HepG2 (cell line): ENCODE data around the gene UBE2O. TPM values are rescaled to one million over a fixed set of nuclear protein-coding genes. Genes with fewer than 3 reads are reported as not detected.
A peak's percentile ranks its signal among the peaks of the same experiment; 100 is the strongest.

ENCODE experiments used
- ETV5 ChIP-seq: IDR thresholded peaks from 2 replicates; pipeline ENCODE4 v1.6.1; 2018; ENCODE audit warnings: missing biosample characterization, missing genetic modification reagents, inconsistent platforms, borderline replicate concordance
- FIP1L1 ChIP-seq: fragments of 200-400 bp; formaldehyde crosslinking; IDR thresholded peaks from 2 replicates; pipeline ENCODE4 v1.6.1; 2018; ENCODE audit warnings: low read depth, mild to moderate bottlenecking, low read length, moderate library complexity, borderline replicate concordance; ENCODE audit not compliant: insufficient read depth
- HNF1A ChIP-seq, 2 experiments: sonication (generic) in 1 of 2; formaldehyde crosslinking in 1 of 2; IDR thresholded peaks; 2 replicates each; pipeline versions ENCODE4 v1.4.0 to v1.6.1; 2016 to 2020; ENCODE audit warnings: borderline replicate concordance in 1 of 2, low read depth in 1 of 2, mild to moderate bottlenecking in 1 of 2, missing genetic modification reagents in 1 of 2
- NONO ChIP-seq, 2 experiments: fragments of 450-650 bp in 1 of 2; sonication (generic) in 1 of 2; formaldehyde crosslinking in 1 of 2; IDR thresholded peaks in 1 of 2; conservative IDR thresholded peaks in 1 of 2; 2 replicates each; pipeline versions ENCODE4 v1.6.1 to v1.8.0; 2017 to 2022; ENCODE audit warnings: mild to moderate bottlenecking in 1 of 2, missing genetic modification reagents in 1 of 2, moderate library complexity in 1 of 2
- PAXIP1 ChIP-seq: sonication (generic); formaldehyde crosslinking; conservative IDR thresholded peaks from 2 replicates; pipeline ENCODE4 v1.4.0; 2020; ENCODE audit warnings: mild to moderate bottlenecking, missing genetic modification reagents, moderate library complexity
- REST ChIP-seq, 2 experiments: IDR thresholded peaks; 2 replicates each; pipeline ENCODE4 v1.6.1; 2011 to 2012; ENCODE audit warnings: low read length in 2 of 2, borderline replicate concordance in 1 of 2, low read depth in 1 of 2, mild to moderate bottlenecking in 1 of 2, moderate library complexity in 1 of 2
- RORA ChIP-seq: sonication (generic); formaldehyde crosslinking; IDR thresholded peaks from 2 replicates; pipeline ENCODE4 v1.5.0; 2020; ENCODE audit warnings: mild to moderate bottlenecking, missing genetic modification reagents, moderate library complexity
- ZBTB33 ChIP-seq: sonication (generic); formaldehyde crosslinking; IDR thresholded peaks from 2 replicates; pipeline ENCODE4 v1.4.0; 2020; ENCODE audit warnings: missing genetic modification reagents
- ZMYM3 ChIP-seq: sonication (generic); formaldehyde crosslinking; IDR thresholded peaks from 2 replicates; pipeline ENCODE4 v1.5.1; 2020; ENCODE audit warnings: mild to moderate bottlenecking, missing genetic modification reagents
- ZNF224 ChIP-seq: sonication (generic); formaldehyde crosslinking; IDR thresholded peaks from 2 replicates; pipeline ENCODE4 v1.5.0; 2020; ENCODE audit warnings: mild to moderate bottlenecking, missing genetic modification reagents
- ZNF567 ChIP-seq: sonication (generic); formaldehyde crosslinking; IDR thresholded peaks from 2 replicates; pipeline ENCODE4 v1.8.1; 2023; ENCODE audit warnings: mild to moderate bottlenecking, missing genetic modification reagents, borderline replicate concordance
- ZNF703 ChIP-seq: sonication (generic); formaldehyde crosslinking; IDR thresholded peaks from 2 replicates; pipeline ENCODE4 v1.5.1; 2020; ENCODE audit warnings: missing genetic modification reagents, mild to moderate bottlenecking, moderate library complexity, borderline replicate concordance
- polyA plus RNA-seq, 8 experiments: library from polyadenylated mRNA; depleted of rRNA in 3 of 8; stranded (reverse) in 7 of 8; unstranded in 1 of 8; fragments of >200 nt; fragmentation: Illumina TruSeq in 4 of 8; extraction: Trizol in 4 of 8; gene quantifications; 2 replicates each; pipeline versions ENCODE4 v1.2.1 to v1.2.3, GENCODE V29; 2011 to 2016; ENCODE audit warnings: low read depth in 4 of 8, missing spikeins in 1 of 8, mixed read lengths in 1 of 8; ENCODE audit not compliant: insufficient read depth in 1 of 8
- total RNA-seq, 5 experiments: library from RNA; depleted of rRNA; stranded (reverse); fragments of >200 nt; fragmentation: Illumina TruSeq; extraction: Trizol; gene quantifications; 2 replicates each; pipeline ENCODE4 v1.2.3, GENCODE V29; 2016; ENCODE audit warnings: low read depth in 1 of 5

The UBE2O gene
- total and polyA plus RNA-seq, 2 of the 13 experiments (the other 11 are each of a cell fraction or from before 2014, with no cell fraction given), result 21.5 to 23.5 TPM

- TF ChIP-seq HNF1A (IDR thresholded peaks at IDR 0.05; ENCODE audit: low read depth) (no peak; the same call in 1 of the 2 replicates), HNF1A (CRISPR knock-in tag; IDR thresholded peaks at IDR 0.05; ENCODE audit: borderline replicate concordance) (peak; percentile 83), ZNF224 (peak; percentile 67; the same call in 1 of the 2 replicates), ETV5 (CRISPR knock-in tag) (peak; percentile 61), NONO (IDR thresholded peaks at IDR 0.05) (no peak), NONO (CRISPR knock-in tag; conservative IDR thresholded peaks at IDR 0.05) (peak; percentile 96), FIP1L1 (peak; percentile 57; the same call in 1 of the 2 replicates), ZNF703 (CRISPR knock-in tag) (peak; percentile 56; the same call in 1 of the 2 replicates), ZBTB33 (CRISPR knock-in tag) (peak; percentile 73), RORA (CRISPR knock-in tag) (no peak), PAXIP1 (CRISPR knock-in tag) (peak; percentile 78), REST (IDR thresholded peaks at IDR 0.05; ENCODE audit: borderline replicate concordance in 1 of 2, low read depth in 1 of 2, low read length in 2 of 2) (peak in 1 of 2 experiments; percentile 80; a peak in 1 of 4 replicates), ZNF567 (peak; percentile 93; the same call in 1 of the 2 replicates), ZMYM3 (CRISPR knock-in tag) (peak; percentile 86)
Observed at GRCh38 chr17:76353599-76354316, 99.2 kb downstream of the UBE2O start, which contains the start of gene PRPSAP1 (continued).
